OCI-LY3 (cell line): ENCODE results near the gene SERTAD1.

Source experiments
- EZH2phosphoT487 ChIP-seq: fragments of 200-600 bp; shearing (Covaris generic); IDR thresholded peaks from 2 replicates; pipeline ENCODE4 v1.6.1; 2018; ENCODE audit warnings: antibody characterized with exemption, mixed run types, low read depth
- TF ChIP-seq, protein P1 (sequence below): fragments of 200-600, 300-600 bp; sonication (generic); IDR thresholded peaks from 2 replicates; pipeline ENCODE4 v1.5.1; 2014; ENCODE audit warnings: antibody characterized with exemption, low read length, low read depth

DNA sequence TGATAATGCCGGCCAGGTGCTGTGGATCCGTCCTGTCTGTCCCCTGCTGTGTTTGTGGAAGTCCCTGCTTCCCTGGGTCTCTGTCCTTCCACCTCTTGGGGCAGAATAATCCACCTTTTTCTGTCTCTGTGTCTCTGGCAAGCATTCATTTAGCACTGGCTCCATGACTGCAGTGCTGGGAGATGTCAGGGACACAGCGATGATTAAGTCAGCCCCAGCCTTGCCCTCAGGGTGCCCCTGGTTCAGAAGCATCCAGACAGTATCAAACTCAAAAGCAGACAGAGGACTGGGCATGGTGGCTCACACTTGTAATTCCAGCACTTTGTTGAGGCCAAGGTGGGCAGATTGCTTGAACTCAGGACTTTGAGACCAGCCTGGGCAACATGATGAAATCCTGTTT is 37.3 kb downstream of the SERTAD1 start:
- TF ChIP-seq, protein P1, sequence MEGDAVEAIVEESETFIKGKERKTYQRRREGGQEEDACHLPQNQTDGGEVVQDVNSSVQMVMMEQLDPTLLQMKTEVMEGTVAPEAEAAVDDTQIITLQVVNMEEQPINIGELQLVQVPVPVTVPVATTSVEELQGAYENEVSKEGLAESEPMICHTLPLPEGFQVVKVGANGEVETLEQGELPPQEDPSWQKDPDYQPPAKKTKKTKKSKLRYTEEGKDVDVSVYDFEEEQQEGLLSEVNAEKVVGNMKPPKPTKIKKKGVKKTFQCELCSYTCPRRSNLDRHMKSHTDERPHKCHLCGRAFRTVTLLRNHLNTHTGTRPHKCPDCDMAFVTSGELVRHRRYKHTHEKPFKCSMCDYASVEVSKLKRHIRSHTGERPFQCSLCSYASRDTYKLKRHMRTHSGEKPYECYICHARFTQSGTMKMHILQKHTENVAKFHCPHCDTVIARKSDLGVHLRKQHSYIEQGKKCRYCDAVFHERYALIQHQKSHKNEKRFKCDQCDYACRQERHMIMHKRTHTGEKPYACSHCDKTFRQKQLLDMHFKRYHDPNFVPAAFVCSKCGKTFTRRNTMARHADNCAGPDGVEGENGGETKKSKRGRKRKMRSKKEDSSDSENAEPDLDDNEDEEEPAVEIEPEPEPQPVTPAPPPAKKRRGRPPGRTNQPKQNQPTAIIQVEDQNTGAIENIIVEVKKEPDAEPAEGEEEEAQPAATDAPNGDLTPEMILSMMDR = no peak
- TF ChIP-seq EZH2phosphoT487 = no peak
